H54 (cell line): ENCODE data around the gene C17orf114.
A peak's percentile ranks its signal among the peaks of the same experiment; 100 is the strongest.
"Not testable (repeated sequence)": the region's sequence is repeated elsewhere in the genome, so short reads cannot be mapped to it uniquely, and the experiment has no call there.

Experiments
- DNase-seq: peaks from one replicate; pipeline ENCODE4 v3.0.0; 2011; ENCODE audit warnings: low spot score, mixed read lengths; ENCODE audit not compliant: insufficient read length
- FAIRE-seq: peaks from 3 replicates; lab custom pipeline; 2011; peaks lifted over from hg19 to GRCh38; lab: Jason Lieb, UNC
- POLR2A ChIP-seq: IDR thresholded peaks from 2 replicates; pipeline ENCODE4 v1.6.1; 2011; ENCODE audit warnings: low read depth, mild to moderate bottlenecking, low read length

C17orf114 gene

GRCh38 chr17:4836221-4836620 lies 34.1 kb upstream of the C17orf114 start:
- FAIRE-seq (no peak), DNase-seq (no peak)
- TF ChIP-seq POLR2A = no peak

- TF ChIP-seq POLR2A = no peak
- DNase-seq (no peak), FAIRE-seq (no peak)
Measured at GRCh38 chr17:4834681-4835020, 32.5 kb upstream of the C17orf114 start.

GRCh38 chr17:4833941-4834680 lies 32.0 kb upstream of the C17orf114 start:
- TF ChIP-seq POLR2A = no peak
- FAIRE-seq = no peak
- DNase-seq = no peak

GRCh38 chr17:4833178-4833940 lies 31.2 kb upstream of the C17orf114 start, which contains the start of gene MINK1:
MINK1 (plus strand) TSS chr17:4833340; CDS start chr17:4833584, 244 bp downstream.
- DNase-seq (peak; percentile 98), FAIRE-seq (no peak)
- peak; percentile 69 for TF ChIP-seq POLR2A

- not testable (repeated sequence) for DNase-seq, FAIRE-seq
Measured at GRCh38 chr17:4832829-4833177, 30.7 kb upstream of the C17orf114 start.

- TF ChIP-seq POLR2A = no peak
- no peak for FAIRE-seq
Measured at GRCh38 chr17:4827399-4827798, 25.3 kb upstream of the C17orf114 start.

GRCh38 chr17:4823373-4824089 lies 21.4 kb upstream of the C17orf114 start:
- no peak for TF ChIP-seq POLR2A
- DNase-seq (no peak), FAIRE-seq (no peak)

More at GRCh38 chr17:4827399-4827798, 25.3 kb upstream of the C17orf114 start:
- DNase-seq = no peak

GRCh38 chr17:4822835-4823234 lies 20.7 kb upstream of the C17orf114 start:
- FAIRE-seq (no peak), DNase-seq (no peak)
- no peak for TF ChIP-seq POLR2A

GRCh38 chr17:4818276-4818675 lies 16.1 kb upstream of the C17orf114 start:
- FAIRE-seq (no peak), DNase-seq (no peak)
- no peak for TF ChIP-seq POLR2A

GRCh38 chr17:4816826-4817225 lies 14.7 kb upstream of the C17orf114 start:
- DNase-seq (no peak), FAIRE-seq (no peak)
- no peak for TF ChIP-seq POLR2A

GRCh38 chr17:4815043-4815675 lies 13.0 kb upstream of the C17orf114 start:
- DNase-seq (no peak), FAIRE-seq (no peak)
- TF ChIP-seq POLR2A = no peak

- DNase-seq (no peak), FAIRE-seq (no peak)
- no peak for TF ChIP-seq POLR2A
Measured at GRCh38 chr17:4812690-4813089, 10.6 kb upstream of the C17orf114 start.

- TF ChIP-seq POLR2A = no peak
- no peak for DNase-seq
- FAIRE-seq = no peak
Measured at GRCh38 chr17:4811471-4811870, 9.3 kb upstream of the C17orf114 start.
